ENCODE data around the gene FADS6. TPM values are rescaled to one million over a fixed set of nuclear protein-coding genes. Genes with fewer than 3 reads are reported as not detected.
"Not testable (repeated sequence)": the region's sequence is repeated elsewhere in the genome, so short reads cannot be mapped to it uniquely, and the experiment has no call there.

FADS6 gene
- total and polyA plus RNA-seq, 2 of the 13 experiments (the other 11 are each of a cell fraction or from before 2014, with no cell fraction given) = 0.11 TPM

DNA sequence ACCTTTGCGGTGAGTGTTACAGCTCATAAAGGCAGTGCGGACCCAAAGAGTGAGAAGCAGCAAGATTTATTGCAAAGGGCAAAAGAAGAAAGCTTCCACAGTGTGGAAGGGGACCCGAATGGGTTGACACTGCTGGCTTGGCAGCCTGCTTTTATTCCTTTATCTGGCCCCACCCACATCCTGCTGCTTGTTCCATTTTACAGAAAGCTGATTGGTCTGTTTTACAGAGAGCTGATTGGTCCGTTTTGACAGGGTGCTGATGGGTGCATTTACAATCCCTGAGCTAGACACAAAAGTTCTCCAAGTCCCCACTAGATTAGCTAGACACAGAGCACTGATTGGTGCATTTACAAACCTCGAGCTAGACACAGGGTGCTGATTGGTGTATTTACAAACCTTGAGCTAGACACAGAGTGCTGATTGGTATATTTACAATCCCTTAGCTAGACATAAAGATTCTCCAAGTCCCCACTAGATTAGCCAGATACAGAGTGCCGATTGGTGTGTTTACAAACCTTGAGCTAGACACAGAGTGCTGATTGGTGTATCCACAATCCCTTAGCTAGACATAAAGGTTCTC lies 12.9 kb upstream of the FADS6 start:
- TF ChIP-seq NFYB (CRISPR knock-in tag; IDR thresholded peaks at IDR 0.05) (peak; percentile 77), NFYC (CRISPR knock-in tag; IDR thresholded peaks at IDR 0.05) (peak; percentile 69)
- H3K9ac ChIP-seq (ENCODE audit: insufficient read depth, low read depth, low read length); H3K27ac ChIP-seq (ENCODE audit: extremely low read length, insufficient read depth, low read length); CTCF ChIA-PET (ENCODE audit: low intra/inter-chr PET ratio, low total read pairs); in situ Hi-C loops (cut with HindIII; ENCODE audit: extremely low pct_ligation_motif_present, low pct_unique_long_range_greater_than_20kb); H3K4me3 ChIP-seq (replicated peaks in 1 of 3; ENCODE audit: insufficient read depth in 1 of 3, low read depth in 2 of 3, low read length in 3 of 3); FAIRE-seq; H4K20me1 ChIP-seq (ENCODE audit: insufficient read depth, low read length); H3K4me2 ChIP-seq (ENCODE audit: low read depth, low read length); DNase-seq (ENCODE audit: low spot score); H3K36me3 ChIP-seq (replicated peaks in 1 of 2; ENCODE audit: control insufficient read depth in 1 of 2, insufficient read depth in 2 of 2, low read length in 2 of 2); H3K79me2 ChIP-seq (ENCODE audit: insufficient read depth, low read length); ATAC-seq; H2AFZ ChIP-seq (ENCODE audit: low read length); H3K9me3 ChIP-seq (ENCODE audit: low read length); BruUV-seq (replicated peaks); intact Hi-C loops (cut with micrococcal nuclease; ENCODE audit: unreplicated experiment): not testable (repeated sequence)
- POLR2A ChIA-PET = interaction anchor here (1.4 to 2.0 kb wide), 2 partner anchors 33 to 55 kb away, joined by 3 to 12 read pairs; partner anchors contain the start of gene FDXR
- peaks cover 14% of the 10 kb centered on the region; the same call in 1 of the 2 replicates for H3K4me1 ChIP-seq (ENCODE audit: insufficient read depth, low read length)
- H3K27me3 ChIP-seq (ENCODE audit: control insufficient read depth in 1 of 2, insufficient read depth in 2 of 2, low read length in 2 of 2) = peaks cover 5 to 32% of the 10 kb centered on the region in 2 experiments
- 33% methylated on average over 5 of the region's 6 CpGs for WGBS (ENCODE audit: low lambda C conversion rate)

DNA sequence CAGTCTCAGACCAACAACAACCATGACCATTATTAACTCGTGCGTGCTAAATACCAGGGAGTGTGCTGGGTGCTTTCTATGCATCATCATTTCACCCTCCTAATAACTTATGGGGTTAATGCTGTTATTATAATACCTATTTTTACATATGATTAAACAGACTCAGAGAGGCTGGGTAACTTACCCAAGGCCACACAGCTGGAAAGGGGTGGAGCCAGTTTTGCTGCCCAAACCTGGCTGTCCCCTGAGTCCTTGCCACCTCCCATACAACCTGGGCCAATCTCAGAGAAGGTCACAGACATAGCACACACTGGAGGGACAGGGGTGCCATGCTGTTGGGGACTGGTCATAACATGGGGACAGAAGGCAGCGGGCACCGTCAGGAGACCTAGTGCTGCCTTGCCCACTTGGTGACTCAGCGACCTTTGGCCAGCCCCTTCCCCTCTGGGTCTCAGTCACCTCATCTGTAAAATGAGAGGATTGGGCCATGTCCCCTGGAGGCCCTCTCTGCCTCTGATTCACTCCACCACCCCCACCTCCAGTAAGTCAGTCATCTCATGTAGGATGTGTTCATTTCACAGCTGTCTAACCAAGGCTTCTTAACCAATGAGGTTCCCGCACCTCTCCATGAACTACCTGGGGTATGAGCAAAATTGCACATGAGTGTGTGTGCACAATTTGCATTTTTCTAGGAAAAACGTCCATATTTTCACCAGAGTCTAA lies 11.4 kb upstream of the FADS6 start:
- DNase-seq (ENCODE audit: low spot score) (no peak), FAIRE-seq (no peak), ATAC-seq (no peak)
- CTCF ChIA-PET (ENCODE audit: low intra/inter-chr PET ratio, low total read pairs) = no interaction called here
- Histone ChIP-seq H2AFZ (ENCODE audit: low read length) (no peak overlapping the region), H3K9ac (ENCODE audit: insufficient read depth, low read depth, low read length) (no peak overlapping the region), H3K27me3 (ENCODE audit: control insufficient read depth in 1 of 2, insufficient read depth in 2 of 2, low read length in 2 of 2) (peaks cover 9 to 47% of the 10 kb centered on the region in 2 experiments), H3K9me3 (ENCODE audit: low read length) (no peaks in the 10 kb centered on the region), H3K27ac (ENCODE audit: extremely low read length, insufficient read depth, low read length) (no peak overlapping the region), H3K79me2 (ENCODE audit: insufficient read depth, low read length) (no peaks in the 10 kb centered on the region), H4K20me1 (ENCODE audit: insufficient read depth, low read length) (no peaks in the 10 kb centered on the region), H3K4me3 (replicated peaks in 1 of 3; ENCODE audit: insufficient read depth in 1 of 3, low read depth in 2 of 3, low read length in 3 of 3) (no peak overlapping the region), H3K4me2 (ENCODE audit: low read depth, low read length) (no peak overlapping the region), H3K36me3 (replicated peaks in 1 of 2; ENCODE audit: control insufficient read depth in 1 of 2, insufficient read depth in 2 of 2, low read length in 2 of 2) (no peaks in the 10 kb centered on the region), H3K4me1 (ENCODE audit: insufficient read depth, low read length) (0 out of 2 replicates have a peak, but pooled peaks cover 6% of the 10 kb centered on the region)
- intact Hi-C loops (cut with micrococcal nuclease; ENCODE audit: unreplicated experiment) (no loop called here), in situ Hi-C loops (cut with HindIII; ENCODE audit: extremely low pct_ligation_motif_present, low pct_unique_long_range_greater_than_20kb) (no loop called here)
- TF ChIP-seq SALL1 (CRISPR knock-in tag; IDR thresholded peaks at IDR 0.05) = no peak
- peak; percentile 93 for TF ChIP-seq ZNF768 (CRISPR knock-in tag; IDR thresholded peaks at IDR 0.05)
- TF ChIP-seq TFE3 (CRISPR knock-in tag; IDR thresholded peaks at IDR 0.05) = no peak
- TF ChIP-seq, protein P1, sequence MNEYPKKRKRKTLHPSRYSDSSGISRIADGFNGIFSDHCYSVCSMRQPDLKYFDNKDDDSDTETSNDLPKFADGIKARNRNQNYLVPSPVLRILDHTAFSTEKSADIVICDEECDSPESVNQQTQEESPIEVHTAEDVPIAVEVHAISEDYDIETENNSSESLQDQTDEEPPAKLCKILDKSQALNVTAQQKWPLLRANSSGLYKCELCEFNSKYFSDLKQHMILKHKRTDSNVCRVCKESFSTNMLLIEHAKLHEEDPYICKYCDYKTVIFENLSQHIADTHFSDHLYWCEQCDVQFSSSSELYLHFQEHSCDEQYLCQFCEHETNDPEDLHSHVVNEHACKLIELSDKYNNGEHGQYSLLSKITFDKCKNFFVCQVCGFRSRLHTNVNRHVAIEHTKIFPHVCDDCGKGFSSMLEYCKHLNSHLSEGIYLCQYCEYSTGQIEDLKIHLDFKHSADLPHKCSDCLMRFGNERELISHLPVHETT (CRISPR knock-in tag; conservative IDR thresholded peaks at IDR 0.05) = no peak
- no peak for TF ChIP-seq PAWR (CRISPR knock-in tag; IDR thresholded peaks at IDR 0.05; ENCODE audit: borderline replicate concordance)
- TF ChIP-seq REL (CRISPR knock-in tag; conservative IDR thresholded peaks at IDR 0.05) = no peak
- no peak for TF ChIP-seq ZNF879 (CRISPR knock-in tag; IDR thresholded peaks at IDR 0.05)
- POLR2A ChIA-PET = no interaction called here
- BruUV-seq (replicated peaks) = no TSS peak
- WGBS (ENCODE audit: low lambda C conversion rate) = 31% methylated on average over 4 of the region's 7 CpGs
